Thyroid gland (tissue), 4 donors: Measurements from ENCODE around the gene LRP11.

Experiments used
- CTCF ChIP-seq, 6 experiments: fragments of 200-600 bp in 3 of 6; fragments of 450-650 bp in 3 of 6; sonication (generic) in 3 of 6; IDR thresholded peaks; one replicate each; pipeline ENCODE4 v1.5.1; 2016 to 2019; ENCODE audit warnings: antibody characterized with exemption in 6 of 6, mild to moderate bottlenecking in 2 of 6, inconsistent platforms in 1 of 6, moderate library complexity in 1 of 6
- POLR2A ChIP-seq, 2 donors: fragments of 450-650 bp; IDR thresholded peaks; one replicate each; pipeline ENCODE4 v1.6.1; 2017; ENCODE audit warnings: antibody characterized with exemption in 2 of 2, mild to moderate bottlenecking in 2 of 2, moderate library complexity in 1 of 2

GRCh38 chr6:149821492-149821891, 42.7 kb downstream of the LRP11 start:
- no peak for TF ChIP-seq CTCF (IDR thresholded peaks at IDR 0.05)
- no peak for TF ChIP-seq POLR2A (IDR thresholded peaks at IDR 0.05)
